ENCODE data around the gene PNPLA8. TPM values are rescaled to one million over a fixed set of nuclear protein-coding genes. Genes with fewer than 3 reads are reported as not detected.

The PNPLA8 gene
- total and polyA plus RNA-seq, 2 of the 4 experiments (the other 2 are of a cell fraction), result 7.0 to 14.5 TPM

GRCh38 chr7:108480311-108480710, 45.6 kb downstream of the PNPLA8 start:
- H2AFZ ChIP-seq (replicated peaks; ENCODE audit: low read length, poor library complexity), result no peak overlapping the region
- H2BK15ac ChIP-seq (ENCODE audit: low read depth, low read length), result no peak overlapping the region
- H2AK5ac ChIP-seq (ENCODE audit: low read depth, low read length), result no peak overlapping the region
- in situ Hi-C loops (cut with MboI; ENCODE audit: low sequenced_read_pairs) (loop anchor here (10.0 kb wide), 1 partner anchor 286 kb away; no protein-coding TSS in a partner anchor), dilution Hi-C loops (cut with HindIII; ENCODE audit: low sequenced_read_pairs, unreplicated experiment) (loop anchor here (25.0 kb wide), 1 partner anchor 293 kb away; no protein-coding TSS in a partner anchor), intact Hi-C loops (cut with micrococcal nuclease) (no loop called here)
- no peak overlapping the region for H2BK20ac ChIP-seq (ENCODE audit: low read depth, low read length)
- no TSS peak for BruUV-seq (replicated peaks)
- H3K56ac ChIP-seq (ENCODE audit: extremely low read depth, insufficient read depth, low read length), result no peak overlapping the region
- H3K36me3 ChIP-seq (ENCODE audit: control insufficient read depth, insufficient read depth, low read length), result peaks cover 6% of the 10 kb centered on the region
- H4K20me1 ChIP-seq (ENCODE audit: insufficient read depth, low read length), result no peaks in the 10 kb centered on the region
- no peak overlapping the region for H3K4me3 ChIP-seq (ENCODE audit: insufficient read depth, low read depth, low read length)
- ChIA-PET CTCF (no interaction called here), POLR2A (ENCODE audit: unreplicated experiment) (no interaction called here)
- ATAC-seq (ENCODE audit: low read depth) (no peak), DNase-seq (no peak)
- H3K9ac ChIP-seq (ENCODE audit: low read depth, low read length), result no peak overlapping the region
- no peak overlapping the region for H3K4me2 ChIP-seq (ENCODE audit: low read depth, low read length)
- no peak overlapping the region for H3K14ac ChIP-seq (replicated peaks; ENCODE audit: low read depth, low read length)
- H2AK9ac ChIP-seq (replicated peaks; ENCODE audit: low read depth, low read length, poor library complexity), result no peak overlapping the region
- H3K4me1 ChIP-seq (ENCODE audit: control insufficient read depth, insufficient read depth, low read length), result no peaks in the 10 kb centered on the region
- H3K27ac ChIP-seq (ENCODE audit: insufficient read depth, low read length), result no peak overlapping the region
- H3K79me1 ChIP-seq (ENCODE audit: low read depth in 1 of 2, low read length in 2 of 2), result no peaks in the 10 kb centered on the region; a peak in 1 of 4 replicates
- no peak overlapping the region for H4K8ac ChIP-seq (ENCODE audit: low read depth in 2 of 2, low read length in 2 of 2)
- H2BK120ac ChIP-seq (ENCODE audit: low read depth, low read length), result no peak overlapping the region
- no peak overlapping the region for H4K91ac ChIP-seq (ENCODE audit: insufficient read depth, low read depth, low read length)
- H3K27me3 ChIP-seq (ENCODE audit: control insufficient read depth, insufficient read depth, low read length), result no peaks in the 10 kb centered on the region
- whole genome bisulfite sequencing, 2 experiments (ENCODE audit: extremely low coverage in 2 of 2, insufficient read length in 1 of 2), result no CpG with 5 or more reads among the region's 5 CpGs
- no peak for TF ChIP-seq ELK1 (IDR thresholded peaks at IDR 0.05; ENCODE audit: borderline replicate concordance, low read depth, low read length)
- TF ChIP-seq CHD1 (IDR thresholded peaks at IDR 0.05; ENCODE audit: low read depth, low read length), result no peak
- TF ChIP-seq CTCF (conservative IDR thresholded peaks at IDR 0.05; ENCODE audit: low read depth, low read length), result no peak
- TF ChIP-seq MXI1 (IDR thresholded peaks at IDR 0.05; ENCODE audit: borderline replicate concordance, low read depth, low read length), result no peak
- TF ChIP-seq RFX5 (IDR thresholded peaks at IDR 0.05; ENCODE audit: low read depth, low read length), result no peak
- no peak for TF ChIP-seq NFE2L2 (IDR thresholded peaks at IDR 0.05; ENCODE audit: low read depth, low read length)
- no peak for TF ChIP-seq RAD21 (IDR thresholded peaks at IDR 0.05; ENCODE audit: low read length)
- TF ChIP-seq USF2 (IDR thresholded peaks at IDR 0.05; ENCODE audit: low read depth, low read length), result no peak
- H3K18ac ChIP-seq (ENCODE audit: low read depth, low read length), result no peak overlapping the region
- H3K4ac ChIP-seq (ENCODE audit: low read depth, low read length), result no peak overlapping the region
- no peak overlapping the region for H2BK5ac ChIP-seq (ENCODE audit: low read depth, low read length, poor library complexity, severe bottlenecking)
- H3K23ac ChIP-seq (ENCODE audit: low read depth, low read length), result no peak overlapping the region
- H3K9me3 ChIP-seq (ENCODE audit: control insufficient read depth, insufficient read depth, low read length), result no peaks in the 10 kb centered on the region
- H3K9me1 ChIP-seq (ENCODE audit: insufficient read depth, low read length), result 0 out of 2 replicates have a peak, but pooled peaks cover 7% of the 10 kb centered on the region
- H4K5ac ChIP-seq (ENCODE audit: low read depth, low read length), result no peak overlapping the region

Data from IMR-90 (cell line).